Common myeloid progenitor, CD34-positive (primary cell): ENCODE data around the gene GGCT.

Experiments
- CTCF ChIA-PET: fragments of 350-600 bp; sonication (Branson Sonifier 250); formaldehyde crosslinking; loops from one replicate; lab custom pipeline; 2021; ENCODE audit warnings: antibody characterized with exemption; lab: Charles Lee
- POLR2A ChIA-PET: fragments of 350-600 bp; sonication (Branson Sonifier 250); formaldehyde crosslinking; loops from one replicate; lab custom pipeline; 2021; ENCODE audit warnings: antibody characterized with exemption; lab: Charles Lee
- DNase-seq, 3 donors: peaks; one replicate each; pipeline versions ENCODE4 v3.0.0 to v3.0.0-alpha.2; 2013
- H3K27ac ChIP-seq, 2 experiments: 1 replicate in 1 of 2; 2 replicates in 1 of 2; pipeline ENCODE4 v1.7.0; 2013; ENCODE audit warnings: inconsistent platforms in 2 of 2, low read length in 2 of 2, mild to moderate bottlenecking in 2 of 2, low read depth in 1 of 2, moderate library complexity in 1 of 2; ENCODE audit not compliant: severe bottlenecking in 2 of 2, insufficient read depth in 1 of 2, poor library complexity in 1 of 2
- H3K27me3 ChIP-seq, 5 experiments: replicated peaks in 2 of 5; 1 replicate in 3 of 5; 2 replicates in 2 of 5; pipeline versions ENCODE4 v1.6.1 to v1.7.0; 2013; ENCODE audit warnings: low read length in 4 of 5, mild to moderate bottlenecking in 2 of 5, moderate library complexity in 2 of 5, inconsistent platforms in 1 of 5; ENCODE audit not compliant: insufficient read depth in 5 of 5, control insufficient read depth in 4 of 5
- H3K36me3 ChIP-seq, 4 experiments: 1 replicate in 2 of 4; 2 replicates in 2 of 4; pipeline versions ENCODE4 v1.6.1 to v1.7.0; 2013; ENCODE audit warnings: low read length in 3 of 4, control low read depth in 1 of 4, mild to moderate bottlenecking in 1 of 4; ENCODE audit not compliant: control insufficient read depth in 4 of 4, insufficient read depth in 4 of 4
- H3K4me1 ChIP-seq, 4 experiments: 1 replicate in 3 of 4; 2 replicates in 1 of 4; pipeline versions ENCODE4 v1.6.1 to v1.7.1; 2013; ENCODE audit warnings: low read length in 3 of 4, mild to moderate bottlenecking in 3 of 4, control low read depth in 1 of 4, inconsistent platforms in 1 of 4, moderate library complexity in 1 of 4; ENCODE audit not compliant: control insufficient read depth in 4 of 4, insufficient read depth in 4 of 4; ENCODE audit errors: control extremely low read depth in 1 of 4
- H3K4me3 ChIP-seq, 7 experiments: 1 replicate in 4 of 7; 2 replicates in 3 of 7; pipeline versions ENCODE4 v1.5.1 to v1.7.0; 2013; ENCODE audit warnings: mild to moderate bottlenecking in 7 of 7, low read length in 6 of 7, moderate library complexity in 6 of 7, inconsistent platforms in 2 of 7, low read depth in 2 of 7, control low read depth in 1 of 7; ENCODE audit not compliant: insufficient read depth in 4 of 7, control insufficient read depth in 1 of 7; ENCODE audit errors: extremely low read depth in 1 of 7
- H3K9me3 ChIP-seq, 5 experiments: 1 replicate in 4 of 5; 2 replicates in 1 of 5; pipeline versions ENCODE4 v1.6.1 to v1.7.1; 2013; ENCODE audit warnings: low read length in 4 of 5, mild to moderate bottlenecking in 2 of 5, inconsistent platforms in 1 of 5, low read depth in 1 of 5, moderate library complexity in 1 of 5; ENCODE audit not compliant: control insufficient read depth in 4 of 5, insufficient read depth in 2 of 5; ENCODE audit errors: control extremely low read depth in 1 of 5
- WGBS: methylation state at CpG from one replicate; pipeline ENCODE4 v1.1.5; 2013; ENCODE audit not compliant: insufficient coverage; 5-methylcytosine and 5-hydroxymethylcytosine counted together

Gene GGCT

DNA sequence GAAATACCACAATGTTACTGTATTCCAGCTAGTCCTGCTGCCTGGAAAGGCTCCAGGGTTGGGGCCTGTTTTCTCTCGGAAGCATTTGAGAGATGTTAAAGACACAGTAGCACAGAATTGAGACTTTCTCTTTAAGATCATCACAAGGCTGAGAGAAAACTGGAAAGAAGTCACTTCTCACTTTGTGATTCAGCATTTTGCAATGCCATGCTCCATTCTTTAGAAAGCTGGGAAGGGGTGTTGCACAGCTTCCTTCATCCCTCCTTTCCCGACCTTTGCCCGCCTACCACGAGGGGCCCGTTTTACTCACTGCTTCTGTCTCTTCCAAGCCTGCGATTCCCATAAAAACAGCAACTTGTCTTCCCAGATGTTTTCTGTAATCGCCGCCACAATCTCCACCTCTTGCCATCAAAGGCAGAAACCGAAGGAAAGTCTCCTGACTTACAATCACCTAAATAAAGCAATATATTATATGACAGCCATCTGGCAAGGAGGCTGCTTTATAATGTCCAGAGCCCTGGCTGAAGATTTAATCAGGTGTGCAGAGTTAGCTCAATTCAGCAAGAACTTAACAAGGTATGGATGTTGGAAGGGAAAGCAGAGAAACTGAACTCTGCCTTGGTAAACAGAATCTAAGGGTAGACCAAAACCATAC is 44.9 kb downstream of the GGCT start:
- H3K4me1 ChIP-seq = peaks cover 2 to 14% (median 6%) of the 10 kb centered on the region in 4 experiments
- no peaks in the 10 kb centered on the region for H3K9me3 ChIP-seq
- WGBS = 100% methylated on average over 7 of the region's 9 CpGs
- H3K27me3 ChIP-seq = no peaks in the 10 kb centered on the region
- H3K4me3 ChIP-seq = no peak overlapping the region
- no peak for DNase-seq
- peaks cover 2 to 45% (median 25%) of the 10 kb centered on the region in 4 experiments for H3K36me3 ChIP-seq
- H3K27ac ChIP-seq = no peak overlapping the region
- ChIA-PET CTCF (interaction anchor here (1.1 to 1.8 kb wide), 3 partner anchors 9 to 185 kb away, joined by 3 to 5 read pairs (median 5); no protein-coding TSS in a partner anchor), POLR2A (interaction anchor here (0.5 kb wide), 1 partner anchor 165 kb away, joined by 3 read pairs; no protein-coding TSS in a partner anchor)

DNA sequence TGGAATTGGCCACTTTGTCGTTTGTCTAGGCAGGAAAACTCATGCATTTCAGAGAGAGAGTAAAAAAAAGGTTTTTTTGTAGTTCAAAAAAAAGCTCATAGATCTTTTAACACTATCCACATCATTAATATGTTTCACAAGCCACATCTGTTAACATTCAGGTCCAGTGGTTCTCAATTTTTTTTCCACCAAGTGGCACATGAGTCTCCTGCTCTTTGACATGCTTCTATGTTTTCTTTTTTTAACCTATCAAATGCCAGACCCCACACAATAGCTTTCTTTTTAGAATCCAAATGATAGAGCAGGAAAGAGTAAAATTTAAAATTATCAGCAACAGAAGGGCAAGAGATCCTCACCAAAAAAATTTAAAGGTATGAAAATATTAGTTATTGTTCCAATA is 46.3 kb downstream of the GGCT start:
- Histone ChIP-seq H3K36me3 (peaks cover 2 to 55% (median 33%) of the 10 kb centered on the region in 4 experiments), H3K27me3 (no peaks in the 10 kb centered on the region), H3K9me3 (no peaks in the 10 kb centered on the region), H3K4me1 (peaks cover 0 to 3% (median 1%) of the 10 kb centered on the region in 4 experiments), H3K27ac (no peak overlapping the region), H3K4me3 (no peak overlapping the region)
- WGBS = 80% methylated on average over 1 of the region's 1 CpG
- POLR2A ChIA-PET = no interaction called here
- no peak for DNase-seq
- CTCF ChIA-PET = interaction anchor here (0.7 kb wide), 1 partner anchor 102 kb away, joined by 3 read pairs; no protein-coding TSS in a partner anchor

DNA sequence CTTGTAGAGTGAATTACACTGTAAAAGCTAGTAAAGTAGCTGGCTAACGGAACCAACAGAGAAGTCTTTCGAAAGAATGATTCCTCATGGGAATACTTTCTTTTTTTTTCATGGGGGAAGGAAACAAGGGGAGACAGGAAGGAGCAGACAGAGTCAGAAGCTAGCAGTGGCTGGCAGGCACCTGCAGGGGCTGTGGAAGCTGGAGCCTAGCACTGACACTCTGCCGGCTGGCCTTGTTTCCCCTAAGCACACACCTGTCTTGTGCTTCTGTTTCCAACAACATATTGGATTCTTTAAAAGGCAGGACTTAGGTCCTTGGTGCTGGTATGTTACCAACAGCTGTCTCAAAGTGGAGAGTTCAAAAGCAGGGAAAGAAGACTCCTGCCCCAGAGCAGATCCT is 50.7 kb downstream of the GGCT start:
- H3K27ac ChIP-seq = no peak overlapping the region
- no peaks in the 10 kb centered on the region for H3K9me3 ChIP-seq
- no peaks in the 10 kb centered on the region for H3K27me3 ChIP-seq
- CTCF ChIA-PET = interaction anchor here (0.9 kb wide), 2 partner anchors 32 to 178 kb away, joined by 3 read pairs; no protein-coding TSS in a partner anchor
- H3K4me1 ChIP-seq = no peaks in the 10 kb centered on the region
- no peak for DNase-seq
- POLR2A ChIA-PET = no interaction called here
- 80% methylated on average over 1 of the region's 3 CpGs for WGBS
- H3K36me3 ChIP-seq = peaks cover 9 to 82% (median 45%) of the 10 kb centered on the region in 4 experiments
- no peak overlapping the region for H3K4me3 ChIP-seq

DNA sequence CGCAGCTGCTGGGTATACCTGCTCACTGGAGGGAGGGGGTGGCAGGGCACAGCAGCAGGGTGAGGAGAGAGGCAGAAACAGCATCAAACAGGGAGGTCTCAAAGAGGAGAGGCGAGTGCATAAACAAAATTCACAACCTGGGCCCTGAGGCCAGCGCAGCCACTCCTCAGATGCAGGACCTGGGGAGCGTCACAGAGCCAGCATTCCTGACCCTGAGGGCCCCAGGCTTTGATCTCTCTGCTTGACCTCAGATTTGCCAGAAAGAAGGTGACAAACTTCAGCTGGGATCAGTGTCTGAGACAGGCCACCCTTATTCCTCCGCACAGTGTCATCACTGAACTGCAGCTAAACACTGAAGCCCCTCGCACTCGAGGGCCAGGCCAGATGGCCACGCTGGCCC is 51.6 kb downstream of the GGCT start:
- Histone ChIP-seq H3K36me3 (peaks cover 9 to 88% (median 50%) of the 10 kb centered on the region in 4 experiments), H3K4me1 (no peaks in the 10 kb centered on the region), H3K27me3 (no peaks in the 10 kb centered on the region), H3K4me3 (no peak overlapping the region), H3K9me3 (no peaks in the 10 kb centered on the region), H3K27ac (no peak overlapping the region)
- CTCF ChIA-PET = no interaction called here
- no peak for DNase-seq
- 100% methylated on average over 7 of the region's 8 CpGs for WGBS
- POLR2A ChIA-PET = no interaction called here

DNA sequence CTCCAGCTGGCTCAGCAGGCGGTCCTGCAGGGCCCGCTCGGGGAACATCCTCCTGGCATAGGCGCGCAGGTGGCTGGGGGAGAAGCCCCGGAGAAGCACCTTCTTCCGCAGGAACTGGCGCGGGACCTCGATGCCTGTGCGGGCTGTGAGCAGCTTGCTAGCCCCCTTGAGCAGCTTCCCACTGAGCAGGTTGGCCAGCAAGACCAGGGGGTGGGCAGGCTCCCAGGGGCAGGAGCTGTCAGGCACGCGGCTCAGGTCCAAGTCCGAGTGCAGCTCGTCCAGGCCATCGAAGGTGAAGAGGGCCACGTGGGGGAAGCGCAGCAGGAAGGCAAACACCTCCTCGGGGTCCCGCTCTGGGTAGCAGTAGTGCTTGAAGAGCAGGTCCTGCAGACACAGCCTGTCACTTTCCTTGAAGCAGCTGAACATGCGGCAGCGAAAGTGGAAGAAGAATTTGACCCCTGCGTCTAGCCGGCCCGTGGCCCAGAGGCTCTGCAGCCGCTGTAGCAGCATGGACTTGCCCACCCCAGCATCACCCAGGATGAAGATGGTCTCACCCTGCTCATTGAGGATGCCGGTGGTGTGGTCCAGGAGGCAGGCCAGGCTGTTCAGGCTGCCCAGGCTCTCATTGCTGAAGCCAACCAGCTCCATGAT is 52.2 kb downstream of the GGCT start:
- CTCF ChIA-PET = no interaction called here
- 96% methylated on average over 21 of the region's 27 CpGs for WGBS

DNA sequence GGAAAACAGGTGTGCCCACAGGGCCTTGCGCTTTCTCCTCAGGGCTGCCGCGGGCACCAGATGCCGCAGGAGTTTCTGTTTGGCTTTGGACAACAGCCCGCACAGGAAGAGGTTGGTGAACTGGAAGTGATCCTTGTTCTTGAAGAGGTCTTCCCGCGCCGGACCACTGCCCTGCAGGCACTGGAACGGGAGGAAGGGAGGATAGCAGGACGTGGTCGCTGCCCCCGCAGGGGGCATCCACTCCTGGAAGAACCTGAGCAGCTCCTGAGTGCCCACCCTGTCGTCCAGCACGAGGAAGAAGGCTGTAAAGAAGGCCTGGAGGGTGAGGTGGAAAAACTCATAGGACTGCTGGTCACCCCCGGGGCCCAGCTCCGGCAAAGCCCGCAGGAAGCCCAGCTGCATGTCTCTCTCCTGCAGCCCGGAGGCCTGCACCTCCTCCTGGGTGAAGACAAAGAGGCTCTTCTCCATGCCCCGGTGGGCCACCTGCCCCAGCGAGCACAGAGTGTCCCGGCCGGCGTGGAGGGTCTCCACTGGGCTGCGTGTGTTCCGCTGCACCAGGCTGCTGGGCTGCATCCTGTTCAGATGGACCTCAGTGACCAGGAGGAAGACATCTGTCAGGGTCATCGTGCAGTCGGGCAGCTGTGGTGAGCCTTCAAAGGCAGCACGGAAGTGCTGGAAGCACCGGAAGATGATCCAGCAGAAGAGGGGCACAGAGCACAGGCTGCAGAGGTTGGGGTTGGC is 52.9 kb downstream of the GGCT start:
- Histone ChIP-seq H3K9me3 (no peaks in the 10 kb centered on the region), H3K4me1 (no peaks in the 10 kb centered on the region), H3K4me3 (no peak overlapping the region), H3K36me3 (peaks cover 9 to 94% (median 57%) of the 10 kb centered on the region in 4 experiments), H3K27me3 (no peaks in the 10 kb centered on the region), H3K27ac (no peak overlapping the region)
- no peak for DNase-seq
- 97% methylated on average over 26 of the region's 29 CpGs for WGBS
- POLR2A ChIA-PET = no interaction called here
- CTCF ChIA-PET = interaction anchor here (1.0 kb wide), 1 partner anchor 9 kb away, joined by 5 read pairs; no protein-coding TSS in a partner anchor

More for the DNA sequence above, 52.2 kb downstream of the GGCT start:
- peaks cover 7 to 91% (median 53%) of the 10 kb centered on the region in 4 experiments for H3K36me3 ChIP-seq
- POLR2A ChIA-PET = no interaction called here
- no peaks in the 10 kb centered on the region for H3K9me3 ChIP-seq
- H3K27me3 ChIP-seq = no peaks in the 10 kb centered on the region
- no peak for DNase-seq
- H3K4me3 ChIP-seq = no peak overlapping the region
- H3K4me1 ChIP-seq = no peaks in the 10 kb centered on the region
- H3K27ac ChIP-seq = no peak overlapping the region
